HG02610 (cell line): ENCODE data around the gene ADAMTSL3.

Experiments used
- ATAC-seq: cut with Tn5 transposase; IDR thresholded peaks from one replicate; pipeline ENCODE4 v1.9.1; 2021; ENCODE audit warnings: mild to moderate bottlenecking, moderate library complexity; ENCODE audit not compliant: unreplicated experiment

The ADAMTSL3 gene

GRCh38 chr15:83871808-83872559, 218.1 kb downstream of the ADAMTSL3 start:
- ATAC-seq, result peak; percentile 97

GRCh38 chr15:83873966-83874365, 220.0 kb downstream of the ADAMTSL3 start:
- no peak for ATAC-seq

- no peak for ATAC-seq
Measured at GRCh38 chr15:83880529-83880928, 226.6 kb downstream of the ADAMTSL3 start.

GRCh38 chr15:83881156-83881555, 227.2 kb downstream of the ADAMTSL3 start:
- no peak for ATAC-seq

- ATAC-seq, result no peak
Measured at GRCh38 chr15:83886321-83886720, 232.4 kb downstream of the ADAMTSL3 start.

GRCh38 chr15:83887404-83887803, 233.5 kb downstream of the ADAMTSL3 start:
- ATAC-seq, result no peak

- ATAC-seq, result no peak
Measured at GRCh38 chr15:83887961-83888360, 234.0 kb downstream of the ADAMTSL3 start.

- no peak for ATAC-seq
Measured at GRCh38 chr15:83889995-83890394, 236.1 kb downstream of the ADAMTSL3 start.

- no peak for ATAC-seq
Measured at GRCh38 chr15:83890587-83890986, 236.7 kb downstream of the ADAMTSL3 start.

- no peak for ATAC-seq
Measured at GRCh38 chr15:83892498-83892897, 238.6 kb downstream of the ADAMTSL3 start.

GRCh38 chr15:83893308-83893707, 239.4 kb downstream of the ADAMTSL3 start:
- ATAC-seq, result no peak

- no peak for ATAC-seq
Measured at GRCh38 chr15:83897037-83897436, 243.1 kb downstream of the ADAMTSL3 start.

GRCh38 chr15:83898361-83898760, 244.4 kb downstream of the ADAMTSL3 start:
- no peak for ATAC-seq

GRCh38 chr15:83899670-83900069, 245.7 kb downstream of the ADAMTSL3 start:
- no peak for ATAC-seq

GRCh38 chr15:83904107-83905040, 250.5 kb downstream of the ADAMTSL3 start:
- ATAC-seq, result no peak

- ATAC-seq, result no peak
Measured at GRCh38 chr15:83905556-83906273, 251.8 kb downstream of the ADAMTSL3 start.

GRCh38 chr15:83911345-83911744, 257.4 kb downstream of the ADAMTSL3 start:
- ATAC-seq, result no peak

GRCh38 chr15:83912343-83912742, 258.4 kb downstream of the ADAMTSL3 start:
- ATAC-seq, result no peak

GRCh38 chr15:83913034-83913632, 259.2 kb downstream of the ADAMTSL3 start:
- no peak for ATAC-seq

- ATAC-seq, result no peak
Measured at GRCh38 chr15:83914906-83915305, 261.0 kb downstream of the ADAMTSL3 start.

- no peak for ATAC-seq
Measured at GRCh38 chr15:83917432-83917831, 263.5 kb downstream of the ADAMTSL3 start.
